ENCODE data around the gene LAMA4.

DNA sequence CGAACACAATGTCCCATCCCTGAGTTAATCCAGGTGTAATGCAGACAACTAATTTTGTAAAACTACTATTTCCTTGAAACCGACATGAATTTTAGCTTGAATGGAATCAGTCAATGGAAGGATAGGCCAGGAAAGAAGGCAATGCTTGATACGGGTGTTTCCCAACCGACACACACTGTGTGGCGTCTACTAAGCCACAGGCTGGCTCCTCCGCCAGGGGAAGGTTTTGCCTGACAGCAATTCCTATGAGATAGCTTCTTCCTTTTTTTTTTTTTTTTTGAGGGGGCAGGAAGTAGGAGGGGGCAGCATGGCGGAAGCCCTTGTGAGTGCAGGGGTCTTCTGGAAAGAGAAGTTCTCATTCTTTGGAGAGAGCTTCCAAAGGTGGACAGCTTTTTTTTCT lies 12.0 kb upstream of the LAMA4 start:
- TF ChIP-seq POLR2AphosphoS5 (IDR thresholded peaks at IDR 0.05) (no peak), EP300 (IDR thresholded peaks at IDR 0.05) (no peak)
- TF ChIP-seq, protein P1, sequence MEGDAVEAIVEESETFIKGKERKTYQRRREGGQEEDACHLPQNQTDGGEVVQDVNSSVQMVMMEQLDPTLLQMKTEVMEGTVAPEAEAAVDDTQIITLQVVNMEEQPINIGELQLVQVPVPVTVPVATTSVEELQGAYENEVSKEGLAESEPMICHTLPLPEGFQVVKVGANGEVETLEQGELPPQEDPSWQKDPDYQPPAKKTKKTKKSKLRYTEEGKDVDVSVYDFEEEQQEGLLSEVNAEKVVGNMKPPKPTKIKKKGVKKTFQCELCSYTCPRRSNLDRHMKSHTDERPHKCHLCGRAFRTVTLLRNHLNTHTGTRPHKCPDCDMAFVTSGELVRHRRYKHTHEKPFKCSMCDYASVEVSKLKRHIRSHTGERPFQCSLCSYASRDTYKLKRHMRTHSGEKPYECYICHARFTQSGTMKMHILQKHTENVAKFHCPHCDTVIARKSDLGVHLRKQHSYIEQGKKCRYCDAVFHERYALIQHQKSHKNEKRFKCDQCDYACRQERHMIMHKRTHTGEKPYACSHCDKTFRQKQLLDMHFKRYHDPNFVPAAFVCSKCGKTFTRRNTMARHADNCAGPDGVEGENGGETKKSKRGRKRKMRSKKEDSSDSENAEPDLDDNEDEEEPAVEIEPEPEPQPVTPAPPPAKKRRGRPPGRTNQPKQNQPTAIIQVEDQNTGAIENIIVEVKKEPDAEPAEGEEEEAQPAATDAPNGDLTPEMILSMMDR (IDR thresholded peaks at IDR 0.05): no peak
